KMS-11 (cell line): ENCODE data around the gene EPYC.

Source experiments
- H2AFZ ChIP-seq: fragments of 200-600 bp; sonication (generic); 2 replicates; pipeline ENCODE4 v1.6.1; 2016; ENCODE audit warnings: antibody characterized with exemption, mixed run types, low read depth
- H3K27ac ChIP-seq: fragments of 200-600 bp; sonication (generic); 2 replicates; pipeline ENCODE4 v1.6.1; 2016; ENCODE audit warnings: mild to moderate bottlenecking, mixed run types
- H3K27me3 ChIP-seq: fragments of 200-600 bp; sonication (generic); 2 replicates; pipeline ENCODE4 v1.6.1; 2017; ENCODE audit warnings: mild to moderate bottlenecking, low read depth, mixed run types, moderate library complexity; ENCODE audit not compliant: insufficient read depth
- H3K36me3 ChIP-seq: fragments of 200-600 bp; sonication (generic); 2 replicates; pipeline ENCODE4 v1.6.1; 2017; ENCODE audit warnings: mild to moderate bottlenecking, mixed run types; ENCODE audit not compliant: insufficient read depth
- H3K4me1 ChIP-seq: fragments of 200-600 bp; sonication (generic); 2 replicates; pipeline ENCODE4 v1.6.1; 2016; ENCODE audit warnings: mild to moderate bottlenecking, low read depth, mixed run types; ENCODE audit not compliant: poor library complexity, severe bottlenecking
- H3K4me2 ChIP-seq: fragments of 200-600 bp; sonication (generic); 2 replicates; pipeline ENCODE4 v1.7.0; 2016; ENCODE audit warnings: mild to moderate bottlenecking, mixed run types
- H3K4me3 ChIP-seq: fragments of 200-600 bp; sonication (generic); IDR thresholded peaks from 2 replicates; pipeline ENCODE4 v1.6.1; 2017; ENCODE audit warnings: low read depth, low read length, mixed read lengths; ENCODE audit not compliant: insufficient read depth
- H3K79me2 ChIP-seq: fragments of 200-600 bp; sonication (generic); 2 replicates; pipeline ENCODE4 v1.6.1; 2016; ENCODE audit warnings: low read depth, mixed run types; ENCODE audit not compliant: insufficient read depth
- H3K9ac ChIP-seq: fragments of 200-600 bp; sonication (generic); 2 replicates; pipeline ENCODE4 v1.6.1; 2016; ENCODE audit warnings: mild to moderate bottlenecking, mixed run types
- H4K20me1 ChIP-seq: fragments of 200-600 bp; sonication (generic); 2 replicates; pipeline ENCODE4 v1.6.1; 2016; ENCODE audit warnings: mild to moderate bottlenecking, mixed run types; ENCODE audit not compliant: insufficient read depth
- CTCF ChIP-seq: fragments of 200-600 bp; sonication (generic); conservative IDR thresholded peaks from 2 replicates; pipeline ENCODE4 v1.6.1; 2017; ENCODE audit warnings: low read depth, mild to moderate bottlenecking, antibody characterized with exemption, low read length, moderate library complexity, mixed read lengths

EPYC gene

GRCh38 chr12:91004872-91005271 lies at the start of gene EPYC:
EPYC (minus strand) TSS chr12:91004972; CDS start chr12:91002565, 2,407 bp downstream.
- TF ChIP-seq CTCF = no peak
- Histone ChIP-seq H3K27ac (no peak within 1 kb of the TSS), H3K27me3 (peaks cover 23% of the 10 kb centered on the region), H4K20me1 (no peaks in the 10 kb centered on the region), H2AFZ (no peak within 1 kb of the TSS), H3K36me3 (no peaks in the 10 kb centered on the region), H3K9ac (no peak within 1 kb of the TSS), H3K4me3 (no peak within 1 kb of the TSS), H3K79me2 (no peaks in the 10 kb centered on the region), H3K4me1 (peaks cover 36% of the 10 kb centered on the region), H3K4me2 (no peak within 1 kb of the TSS)

GRCh38 chr12:91053951-91054715 lies 49.4 kb upstream of the EPYC start:
- no peak overlapping the region for H3K27ac ChIP-seq
- no peak overlapping the region for H3K9ac ChIP-seq

GRCh38 chr12:91052026-91052425 lies 47.3 kb upstream of the EPYC start:
- H3K36me3 ChIP-seq = no peaks in the 10 kb centered on the region
- H4K20me1 ChIP-seq = no peaks in the 10 kb centered on the region
- no peak overlapping the region for H3K9ac ChIP-seq
- H3K79me2 ChIP-seq = no peaks in the 10 kb centered on the region
- H3K27me3 ChIP-seq = no peaks in the 10 kb centered on the region
- H3K4me1 ChIP-seq = no peaks in the 10 kb centered on the region
- no peak overlapping the region for H2AFZ ChIP-seq
- no peak overlapping the region for H3K27ac ChIP-seq
- no peak for TF ChIP-seq CTCF
- H3K4me2 ChIP-seq = no peak overlapping the region
- H3K4me3 ChIP-seq = no peak overlapping the region

More at GRCh38 chr12:91053951-91054715, 49.4 kb upstream of the EPYC start:
- Histone ChIP-seq H3K4me3 (no peak overlapping the region), H2AFZ (no peak overlapping the region), H3K36me3 (no peaks in the 10 kb centered on the region), H4K20me1 (no peaks in the 10 kb centered on the region), H3K79me2 (no peaks in the 10 kb centered on the region), H3K4me2 (no peak overlapping the region), H3K4me1 (no peaks in the 10 kb centered on the region), H3K27me3 (no peaks in the 10 kb centered on the region)
- TF ChIP-seq CTCF = no peak

DNA sequence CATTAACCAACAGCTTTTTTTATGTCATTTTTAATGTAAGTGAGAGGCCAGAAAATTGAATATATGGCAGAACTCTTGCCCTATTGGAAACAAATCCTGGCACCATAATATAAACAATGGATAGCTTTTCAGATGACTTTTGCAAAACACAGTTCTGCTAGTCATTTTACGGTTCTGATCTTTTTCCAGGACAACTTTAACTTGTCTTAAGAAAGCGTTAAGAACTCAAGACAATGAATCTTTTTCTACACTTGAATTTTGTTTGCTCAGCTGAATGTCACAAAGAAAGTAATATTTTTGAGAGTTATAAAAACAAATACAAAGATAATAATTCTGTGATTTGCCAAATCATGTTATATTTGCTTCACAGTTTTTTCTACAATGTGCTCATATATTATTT lies 39.8 kb upstream of the EPYC start:
- no peak overlapping the region for H3K4me2 ChIP-seq
- H3K79me2 ChIP-seq = no peaks in the 10 kb centered on the region
- no peaks in the 10 kb centered on the region for H3K4me1 ChIP-seq
- H3K27ac ChIP-seq = no peak overlapping the region
- no peak overlapping the region for H2AFZ ChIP-seq
- TF ChIP-seq CTCF = no peak
- no peaks in the 10 kb centered on the region for H4K20me1 ChIP-seq
- H3K4me3 ChIP-seq = no peak overlapping the region
- H3K27me3 ChIP-seq = no peaks in the 10 kb centered on the region
- H3K36me3 ChIP-seq = no peaks in the 10 kb centered on the region
- no peak overlapping the region for H3K9ac ChIP-seq
